Natural killer cell (primary cell): ENCODE results near the gene PDZD8. TPM values are rescaled to one million over a fixed set of nuclear protein-coding genes. Genes with fewer than 3 reads are reported as not detected.
A peak's percentile ranks its signal among the peaks of the same experiment; 100 is the strongest.

Experiments used
- ATAC-seq, 3 donors: fragments of 150-1000 bp in 2 of 3; fragments of 200-7000 bp in 1 of 3; cut with Tn5 transposase; 1 replicate in 1 of 3; 2 replicates in 2 of 3; pipeline ENCODE4 v1.10.0; 2021; ENCODE audit warnings: mild to moderate bottlenecking in 2 of 3, moderate library complexity in 2 of 3
- DNase-seq, 2 donors: peaks; one replicate each; pipeline versions ENCODE4 v3.0.0 to v3.0.0-alpha.2; 2013 to 2021; ENCODE audit warnings: mixed read lengths in 1 of 2
- H3K27ac ChIP-seq: one replicate; pipeline ENCODE4 v1.5.1; 2013; ENCODE audit warnings: mild to moderate bottlenecking, low read length
- H3K27me3 ChIP-seq: one replicate; pipeline ENCODE4 v1.6.1; 2013; ENCODE audit warnings: low read length; ENCODE audit not compliant: control insufficient read depth, insufficient read depth
- H3K36me3 ChIP-seq: one replicate; pipeline ENCODE4 v1.6.1; 2013; ENCODE audit warnings: low read length; ENCODE audit not compliant: control insufficient read depth, insufficient read depth
- H3K4me1 ChIP-seq: one replicate; pipeline ENCODE4 v1.6.1; 2013; ENCODE audit warnings: low read length; ENCODE audit not compliant: control insufficient read depth, insufficient read depth
- H3K4me3 ChIP-seq: one replicate; pipeline ENCODE4 v1.5.1; 2013; ENCODE audit warnings: low read length
- H3K9me3 ChIP-seq: one replicate; pipeline ENCODE4 v1.6.1; 2013; ENCODE audit warnings: low read length; ENCODE audit not compliant: control insufficient read depth, insufficient read depth
- H3K27ac Mint-ChIP-seq, 2 donors: one replicate each; pipeline ENCODE4 v1.8.0; 2022; ENCODE audit warnings: mild to moderate bottlenecking in 2 of 2, mixed read lengths in 2 of 2, moderate library complexity in 1 of 2
- H3K27me3 Mint-ChIP-seq, 2 donors: one replicate each; pipeline ENCODE4 v1.8.0; 2022; ENCODE audit warnings: low read depth in 2 of 2, mixed read lengths in 2 of 2
- H3K36me3 Mint-ChIP-seq: one replicate; pipeline ENCODE4 v1.8.0; 2022; ENCODE audit warnings: mixed read lengths
- H3K4me1 Mint-ChIP-seq, 2 donors: one replicate each; pipeline ENCODE4 v1.8.0; 2022; ENCODE audit warnings: mixed read lengths in 2 of 2
- H3K4me3 Mint-ChIP-seq: one replicate; pipeline ENCODE4 v1.8.0; 2022; ENCODE audit warnings: mild to moderate bottlenecking, moderate library complexity, mixed read lengths
- H3K9me3 Mint-ChIP-seq, 2 donors: one replicate each; pipeline ENCODE4 v1.8.0; 2022; ENCODE audit warnings: mixed read lengths in 2 of 2
- CTCF ChIP-seq: fragments of 200-600 bp; IDR thresholded peaks from one replicate; pipeline ENCODE4 v1.8.0; 2022; ENCODE audit warnings: antibody characterized with exemption
- WGBS: methylation state at CpG from one replicate; pipeline ENCODE4 v1.1.7; 2013; ENCODE audit warnings: missing lambda C conversion rate; ENCODE audit not compliant: insufficient coverage; 5-methylcytosine and 5-hydroxymethylcytosine counted together
- intact Hi-C: fragments of 100-400 bp; cut with micrococcal nuclease; formaldehyde crosslinking; loops from one replicate; pipeline ENCODE4 v1.14.2; 2022
- total RNA-seq, 4 donors: library from RNA; stranded (reverse); fragments of 120-200 nt in 1 of 4; gene quantifications; one replicate each; pipeline versions ENCODE4 v1.2.3 to v1.2.4, GENCODE V29; 2013 to 2022

The PDZD8 gene
- total RNA-seq, 3 donors from 2014 or later (not counting 1 experiment from before 2014, with no cell fraction given): 44.5 to 64.3 (median 51.8) TPM

GRCh38 chr10:117240621-117241529 lies 134.4 kb downstream of the PDZD8 start, which contains the start of gene SLC18A2:
Gene SLC18A2 (plus strand): TSS chr10:117241114. CDS start chr10:117241694, 580 bp downstream.
- ATAC-seq (no peak), DNase-seq (no peak)
- intact Hi-C loops: no loop called here
- Histone ChIP-seq H3K4me3 (no peak within 1 kb of the TSS), H3K4me1 (no peaks in the 10 kb centered on the region), H3K27ac (no peak within 1 kb of the TSS), H3K9me3 (no peaks in the 10 kb centered on the region), H3K27me3 (peaks cover 12% of the 10 kb centered on the region), H3K36me3 (no peaks in the 10 kb centered on the region)
- H3K36me3 Mint-ChIP-seq: no peaks in the 10 kb centered on the region
- H3K4me3 Mint-ChIP-seq: peak within 1 kb of the TSS; percentile 50
- peaks cover 31 to 58% of the 10 kb centered on the region in 2 donors for H3K27me3 Mint-ChIP-seq
- 8% methylated on average over 93 of the region's 93 CpGs for WGBS
- H3K27ac Mint-ChIP-seq: no peak within 1 kb of the TSS
- peaks cover 5% of the 10 kb centered on the region in 2 donors for H3K4me1 Mint-ChIP-seq
- no peak for TF ChIP-seq CTCF
- H3K9me3 Mint-ChIP-seq: no peaks in the 10 kb centered on the region

- TF ChIP-seq CTCF: no peak
- 75% methylated on average over 14 of the region's 15 CpGs for WGBS
- H3K4me3 Mint-ChIP-seq: no peak overlapping the region
- Histone ChIP-seq H3K9me3 (no peaks in the 10 kb centered on the region), H3K27me3 (peaks cover 12% of the 10 kb centered on the region), H3K36me3 (no peaks in the 10 kb centered on the region), H3K4me1 (no peaks in the 10 kb centered on the region), H3K27ac (no peak overlapping the region), H3K4me3 (no peak overlapping the region)
- H3K4me1 Mint-ChIP-seq: peaks cover 5% of the 10 kb centered on the region in 2 donors
- intact Hi-C loops: no loop called here
- no peak for DNase-seq
- no peak for ATAC-seq
- H3K36me3 Mint-ChIP-seq: no peaks in the 10 kb centered on the region
- no peaks in the 10 kb centered on the region for H3K9me3 Mint-ChIP-seq
- peaks cover 32 to 57% of the 10 kb centered on the region in 2 donors for H3K27me3 Mint-ChIP-seq
- H3K27ac Mint-ChIP-seq: no peak overlapping the region
These were observed 135.3 kb downstream of the PDZD8 start for GRCh38 chr10:117239721-117240620.

- peaks cover 12% of the 10 kb centered on the region for H3K27me3 ChIP-seq
- TF ChIP-seq CTCF: no peak
- 96% methylated on average over 8 of the region's 8 CpGs for WGBS
- Mint-ChIP-seq H3K27ac (no peak overlapping the region), H3K36me3 (no peaks in the 10 kb centered on the region), H3K4me3 (no peak overlapping the region), H3K4me1 (peaks cover 5% of the 10 kb centered on the region in 2 donors), H3K9me3 (no peaks in the 10 kb centered on the region), H3K27me3 (peaks cover 32 to 48% of the 10 kb centered on the region in 2 donors)
- DNase-seq (no peak), ATAC-seq (no peak)
- no peaks in the 10 kb centered on the region for H3K4me1 ChIP-seq
- intact Hi-C loops: no loop called here
- H3K36me3 ChIP-seq: no peaks in the 10 kb centered on the region
- H3K9me3 ChIP-seq: no peaks in the 10 kb centered on the region
- H3K27ac ChIP-seq: no peak overlapping the region
- H3K4me3 ChIP-seq: no peak overlapping the region
These were observed 136.2 kb downstream of the PDZD8 start for GRCh38 chr10:117239051-117239450.
